ENCODE measurements around the gene THAP4.

THAP4 gene

GRCh38 chr2:241678307-241678706 is 41.3 kb upstream of the THAP4 start:
- H3K4me1 ChIP-seq, result no peaks in the 10 kb centered on the region
- no peak overlapping the region for H3K4me3 ChIP-seq
- DNase-seq, result no peak
- H3K27me3 ChIP-seq, result no peaks in the 10 kb centered on the region
- no peak overlapping the region for H3K27ac ChIP-seq
- intact Hi-C loops (cut with DNase I; ENCODE audit: low total_unique reads), result no loop called here
- TF ChIP-seq, protein P1, sequence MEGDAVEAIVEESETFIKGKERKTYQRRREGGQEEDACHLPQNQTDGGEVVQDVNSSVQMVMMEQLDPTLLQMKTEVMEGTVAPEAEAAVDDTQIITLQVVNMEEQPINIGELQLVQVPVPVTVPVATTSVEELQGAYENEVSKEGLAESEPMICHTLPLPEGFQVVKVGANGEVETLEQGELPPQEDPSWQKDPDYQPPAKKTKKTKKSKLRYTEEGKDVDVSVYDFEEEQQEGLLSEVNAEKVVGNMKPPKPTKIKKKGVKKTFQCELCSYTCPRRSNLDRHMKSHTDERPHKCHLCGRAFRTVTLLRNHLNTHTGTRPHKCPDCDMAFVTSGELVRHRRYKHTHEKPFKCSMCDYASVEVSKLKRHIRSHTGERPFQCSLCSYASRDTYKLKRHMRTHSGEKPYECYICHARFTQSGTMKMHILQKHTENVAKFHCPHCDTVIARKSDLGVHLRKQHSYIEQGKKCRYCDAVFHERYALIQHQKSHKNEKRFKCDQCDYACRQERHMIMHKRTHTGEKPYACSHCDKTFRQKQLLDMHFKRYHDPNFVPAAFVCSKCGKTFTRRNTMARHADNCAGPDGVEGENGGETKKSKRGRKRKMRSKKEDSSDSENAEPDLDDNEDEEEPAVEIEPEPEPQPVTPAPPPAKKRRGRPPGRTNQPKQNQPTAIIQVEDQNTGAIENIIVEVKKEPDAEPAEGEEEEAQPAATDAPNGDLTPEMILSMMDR (IDR thresholded peaks at IDR 0.05), result no peak
- peaks cover 7 to 68% (median 41%) of the 10 kb centered on the region in 3 donors for H3K36me3 ChIP-seq
- H3K9me3 ChIP-seq, result no peaks in the 10 kb centered on the region

DNA sequence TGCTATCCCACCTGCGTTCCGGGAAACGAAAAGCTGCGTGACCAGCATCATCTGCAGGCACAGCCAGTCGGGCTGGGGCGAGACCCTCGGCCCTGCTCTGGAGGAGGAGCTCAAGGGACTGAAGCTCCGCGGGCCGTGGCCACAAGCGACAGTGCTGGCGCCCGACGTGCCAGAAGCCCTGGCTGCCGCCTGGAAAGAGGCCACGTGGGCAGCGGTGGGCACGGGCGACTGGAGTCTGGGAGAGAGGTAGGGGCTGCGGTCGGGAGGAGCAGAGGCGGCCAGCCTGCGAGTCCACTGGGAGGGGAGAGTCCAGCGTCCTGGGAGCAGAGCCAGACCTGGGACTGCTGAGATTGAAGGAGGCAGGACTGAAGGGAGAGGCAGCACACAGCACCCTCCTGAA is 40.4 kb upstream of the THAP4 start:
- H3K9me3 ChIP-seq, result no peaks in the 10 kb centered on the region
- no peak overlapping the region for H3K27ac ChIP-seq
- H3K4me1 ChIP-seq, result no peaks in the 10 kb centered on the region
- H3K4me3 ChIP-seq, result no peak overlapping the region
- peaks cover 10 to 77% (median 48%) of the 10 kb centered on the region in 3 donors for H3K36me3 ChIP-seq
- no peak for DNase-seq
- intact Hi-C loops (cut with DNase I; ENCODE audit: low total_unique reads), result no loop called here
- no peaks in the 10 kb centered on the region for H3K27me3 ChIP-seq
- TF ChIP-seq, protein P1 (IDR thresholded peaks at IDR 0.05), result no peak

- Histone ChIP-seq H3K9me3 (no peaks in the 10 kb centered on the region), H3K27ac (no peak overlapping the region), H3K4me3 (no peak overlapping the region), H3K36me3 (peaks cover 17 to 80% (median 55%) of the 10 kb centered on the region in 3 donors), H3K27me3 (no peaks in the 10 kb centered on the region), H3K4me1 (no peaks in the 10 kb centered on the region)
- DNase-seq, result no peak
- TF ChIP-seq, protein P1 (IDR thresholded peaks at IDR 0.05), result no peak
- intact Hi-C loops (cut with DNase I; ENCODE audit: low total_unique reads), result no loop called here
Measured at GRCh38 chr2:241676665-241677064, 39.7 kb upstream of the THAP4 start.

DNA sequence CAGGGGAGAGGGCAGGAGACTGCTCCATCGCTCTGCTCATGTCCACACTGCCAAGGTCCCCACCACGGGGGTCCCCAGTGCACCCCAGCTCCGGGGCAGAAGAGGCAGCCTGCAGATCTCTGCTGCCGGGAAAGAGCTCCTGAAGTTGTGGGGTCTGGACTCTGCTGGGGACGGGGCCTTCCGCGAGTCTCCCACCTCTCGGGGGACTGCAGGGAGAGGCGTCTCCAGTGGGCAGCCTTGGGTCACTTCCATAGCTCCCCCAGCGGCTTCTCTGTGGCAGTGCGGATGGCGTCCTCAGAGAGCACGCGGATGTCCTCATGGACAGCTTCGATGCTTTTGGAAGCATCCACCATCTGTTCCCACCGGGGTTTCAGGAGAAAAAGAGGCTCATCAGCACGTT is 38.9 kb upstream of the THAP4 start:
- no peaks in the 10 kb centered on the region for H3K4me1 ChIP-seq
- no peak overlapping the region for H3K4me3 ChIP-seq
- H3K9me3 ChIP-seq, result no peaks in the 10 kb centered on the region
- intact Hi-C loops (cut with DNase I; ENCODE audit: low total_unique reads), result no loop called here
- DNase-seq, result no peak
- peaks cover 24 to 83% (median 63%) of the 10 kb centered on the region in 3 donors for H3K36me3 ChIP-seq
- H3K27me3 ChIP-seq, result no peaks in the 10 kb centered on the region
- no peak overlapping the region for H3K27ac ChIP-seq
- TF ChIP-seq, protein P1 (IDR thresholded peaks at IDR 0.05), result no peak

DNA sequence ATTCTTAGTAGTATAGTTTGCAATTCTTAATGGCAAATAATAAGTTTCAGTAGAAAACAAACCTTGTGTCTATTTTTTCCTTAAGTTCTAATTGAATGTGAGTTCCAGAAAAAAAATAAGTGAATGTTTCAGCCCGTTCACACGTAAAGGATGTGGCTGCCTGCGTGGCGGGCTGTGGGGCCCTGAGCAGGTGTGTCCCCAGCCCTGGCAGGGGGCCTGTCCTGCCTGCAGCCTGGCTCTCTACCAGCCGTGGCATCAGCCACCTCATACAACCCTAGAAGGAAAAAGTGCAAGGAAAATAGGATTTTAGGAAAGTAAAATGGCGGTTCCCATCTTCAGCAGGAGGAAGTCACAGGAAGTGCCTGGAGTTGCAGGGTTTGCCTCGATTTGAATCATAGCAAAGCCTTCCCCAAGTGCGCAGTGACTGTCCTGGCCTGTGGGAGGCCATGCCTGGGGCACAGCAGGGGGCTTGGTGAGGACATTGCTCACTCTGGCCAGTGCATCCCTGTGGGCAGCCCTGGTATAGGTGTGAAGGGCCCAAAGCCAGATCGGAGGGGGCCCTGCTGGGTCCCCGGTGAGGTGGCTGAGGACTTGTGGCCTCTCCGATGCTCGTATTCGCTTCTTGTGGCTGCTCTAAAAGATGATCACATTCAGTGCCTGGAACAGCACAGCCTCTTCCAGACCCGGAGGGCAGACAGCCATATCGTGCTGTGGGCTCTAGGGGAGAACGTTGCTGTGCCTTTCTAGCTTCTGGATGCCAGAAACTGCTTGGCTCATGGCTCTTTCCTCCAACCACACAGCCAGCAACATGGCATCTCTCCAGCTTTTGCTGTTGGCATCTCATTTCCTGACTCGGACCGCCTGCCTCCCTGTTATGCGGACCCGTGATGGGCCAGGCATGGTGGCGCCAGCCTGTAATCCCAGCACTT is 37.1 kb upstream of the THAP4 start:
- TF ChIP-seq, protein P1 (IDR thresholded peaks at IDR 0.05), result no peak
- Histone ChIP-seq H3K27ac (no peak overlapping the region), H3K36me3 (peaks cover 38 to 89% (median 65%) of the 10 kb centered on the region in 3 donors), H3K27me3 (no peaks in the 10 kb centered on the region), H3K4me3 (no peak overlapping the region), H3K9me3 (no peaks in the 10 kb centered on the region), H3K4me1 (no peaks in the 10 kb centered on the region)
- DNase-seq, result no peak
- intact Hi-C loops (cut with DNase I; ENCODE audit: low total_unique reads), result no loop called here
